ENCODE results near the gene XYLT2. TPM values are rescaled to one million over a fixed set of nuclear protein-coding genes. Genes with fewer than 3 reads are reported as not detected.

XYLT2 gene
- total and polyA plus RNA-seq, 2 of the 8 experiments (the other 6 are each of a cell fraction or from before 2014, with no cell fraction given) = 28.0 to 29.9 TPM

DNA sequence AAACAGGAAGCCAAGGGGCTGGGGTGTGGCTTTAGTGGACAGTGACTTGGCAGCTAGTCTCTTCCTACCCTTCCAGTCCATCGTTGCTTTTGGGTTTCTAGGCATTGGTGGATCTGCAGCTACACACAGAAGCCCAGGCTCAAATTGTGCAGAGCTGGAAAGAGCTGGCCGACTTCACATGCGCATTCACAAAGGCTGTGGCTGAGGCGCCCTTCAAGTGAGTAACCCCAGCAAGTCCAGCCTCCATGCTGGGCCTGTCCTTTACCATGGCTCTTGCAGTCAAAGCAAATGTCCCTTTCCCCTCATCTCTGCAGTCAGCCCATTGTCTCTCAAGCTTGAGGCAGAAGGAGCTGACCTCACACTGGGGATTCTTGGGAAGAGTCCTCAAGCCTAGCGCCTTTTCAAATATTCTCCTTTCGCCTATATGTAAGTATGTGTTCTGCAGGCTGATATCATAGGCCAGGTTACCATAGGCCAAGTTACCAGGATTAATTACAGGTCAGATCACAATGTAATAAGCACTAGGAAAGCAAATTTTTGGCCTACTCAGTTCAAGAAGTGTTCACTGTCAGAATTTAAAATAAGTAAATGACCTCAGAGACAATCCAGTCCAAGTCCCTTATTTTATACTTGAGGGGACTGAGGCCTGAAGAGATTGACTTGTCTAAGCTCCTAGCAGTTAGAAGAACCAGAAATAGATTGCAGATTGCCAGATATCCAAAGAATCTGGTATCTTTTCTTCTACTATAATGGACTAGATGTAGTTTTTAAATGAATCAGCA is 33.6 kb downstream of the XYLT2 start:
- H4K5ac ChIP-seq (ENCODE audit: insufficient read length, low read depth, low read length) = no peak overlapping the region
- no peaks in the 10 kb centered on the region for H3K23me2 ChIP-seq (ENCODE audit: low read depth, low read length)
- H2BK120ac ChIP-seq (replicated peaks; ENCODE audit: low read depth, low read length) = no peak overlapping the region
- H2BK12ac ChIP-seq (ENCODE audit: low read depth, low read length) = no peak overlapping the region
- no peak overlapping the region for H4K91ac ChIP-seq (replicated peaks; ENCODE audit: insufficient read length, low read length)
- no peaks in the 10 kb centered on the region for H3K27me3 ChIP-seq (replicated peaks in 1 of 4; ENCODE audit: control insufficient read depth in 3 of 4, extremely low read depth in 1 of 4, insufficient read depth in 3 of 4, low read length in 3 of 4)
- H3K79me2 ChIP-seq (ENCODE audit: control insufficient read depth in 1 of 2, insufficient read depth in 2 of 2, low read length in 2 of 2) = no peaks in the 10 kb centered on the region
- ChIA-PET CTCF (ENCODE audit: partially characterized antibody) (interaction anchor here (0.8 to 7.0 kb wide), 8 partner anchors 12 to 210 kb away, joined by 3 to 51 read pairs (median 4); partner anchors contain the start of gene LRRC59), POLR2A (ENCODE audit: partially characterized antibody) (interaction anchor here (1.0 to 27.4 kb wide), 5 partner anchors 9 to 17 kb away, joined by 3 to 313 read pairs (median 8); partner anchors contain the start of genes EME1, LRRC59 and MRPL27)
- H3K23ac ChIP-seq (ENCODE audit: insufficient read length) = no peak overlapping the region
- TF ChIP-seq CTBP2 (IDR thresholded peaks at IDR 0.05; ENCODE audit: borderline replicate concordance, insufficient read depth, insufficient read length, low read length) (no peak), RFX5 (IDR thresholded peaks at IDR 0.05; ENCODE audit: borderline replicate concordance, low read depth, low read length) (no peak), ASH2L (IDR thresholded peaks at IDR 0.05; ENCODE audit: low read length) (no peak), TCF12 (IDR thresholded peaks at IDR 0.05; ENCODE audit: low read depth, low read length) (no peak), EZH2 (IDR thresholded peaks at IDR 0.05; ENCODE audit: low read depth, low read length, severe bottlenecking) (no peak), TAF1 (IDR thresholded peaks at IDR 0.05; ENCODE audit: low read depth, low read length) (no peak), POU5F1 (IDR thresholded peaks at IDR 0.05; ENCODE audit: low read depth, low read length) (no peak)
- H3K56ac ChIP-seq (replicated peaks; ENCODE audit: insufficient read length, low read depth, low read length) = no peak overlapping the region
- no peaks in the 10 kb centered on the region for H4K20me1 ChIP-seq (replicated peaks in 1 of 2; ENCODE audit: control insufficient read depth in 1 of 2, insufficient read depth in 2 of 2, low read length in 2 of 2)
- H3K4me2 ChIP-seq (ENCODE audit: insufficient read depth in 1 of 2, low read depth in 2 of 2, low read length in 2 of 2) = no peak overlapping the region
- no peak overlapping the region for H2AK5ac ChIP-seq (ENCODE audit: low read depth, low read length)
- H2AFZ ChIP-seq (ENCODE audit: low read length) = no peak overlapping the region
- H3K4ac ChIP-seq (replicated peaks; ENCODE audit: insufficient read length, low read depth, low read length) = no peak overlapping the region
- H2BK20ac ChIP-seq (ENCODE audit: low read length) = no peak overlapping the region
- no peak for FAIRE-seq
- H3K9me3 ChIP-seq (ENCODE audit: insufficient read depth in 2 of 2, low read depth in 1 of 2, low read length in 1 of 2) = no peaks in the 10 kb centered on the region
- no peak overlapping the region for H3K9ac ChIP-seq (replicated peaks in 1 of 4; ENCODE audit: extremely low read depth in 1 of 4, low read depth in 3 of 4, low read length in 3 of 4)
- no peak overlapping the region for H3K27ac ChIP-seq (ENCODE audit: low read depth, low read length)
- H3K36me3 ChIP-seq (ENCODE audit: control insufficient read depth in 2 of 4, insufficient read depth in 4 of 4, low read length in 3 of 4) = peaks cover 18 to 55% (median 36%) of the 10 kb centered on the region in 4 experiments; a peak in 7 of 8 replicates
- no peak overlapping the region for H3K18ac ChIP-seq (ENCODE audit: extremely low read depth, low read length)
- no peak overlapping the region for H3K14ac ChIP-seq (ENCODE audit: insufficient read length)
- 87% methylated on average over 6 of the region's 6 CpGs; no CpG with 5 or more reads in 1 of the 2 experiments for WGBS, 2 experiments (ENCODE audit: extremely low coverage in 1 of 2, insufficient coverage in 1 of 2, insufficient read length in 1 of 2, insufficient replicate concordance in 2 of 2, low coverage in 1 of 2, low lambda C conversion rate in 2 of 2, missing lambda C conversion rate in 1 of 2)
- no peak overlapping the region for H4K8ac ChIP-seq (ENCODE audit: extremely low read depth, insufficient read depth, low read length)
- no peak for DNase-seq (ENCODE audit: low read depth in 1 of 2, low spot score in 2 of 2)
- no peaks in the 10 kb centered on the region for H3K79me1 ChIP-seq (ENCODE audit: low read depth, low read length)
- H3K4me3 ChIP-seq (ENCODE audit: extremely low read depth in 1 of 4, insufficient read depth in 2 of 4, low read depth in 3 of 4, low read length in 4 of 4) = no peak overlapping the region
- H2BK5ac ChIP-seq (ENCODE audit: low read depth, low read length) = no peak overlapping the region
- H3K4me1 ChIP-seq (replicated peaks in 1 of 4; ENCODE audit: control insufficient read depth in 3 of 4, insufficient read depth in 4 of 4, low read length in 3 of 4) = no peaks in the 10 kb centered on the region
- no peak overlapping the region for H2BK15ac ChIP-seq (ENCODE audit: low read length)
